ENCODE measurements around the gene TP53I3.
"Not testable (repeated sequence)": the region's sequence is repeated elsewhere in the genome, so short reads cannot be mapped to it uniquely, and the experiment has no call there.

Gene TP53I3

GRCh38 chr2:24109431-24109830 is 24.8 kb upstream of the TP53I3 start:
- not testable (repeated sequence) for H3K4me1 ChIP-seq (ENCODE audit: insufficient read depth, low read length); H3K36me3 ChIP-seq (ENCODE audit: insufficient read depth, low read length)
- peaks cover 10% of the 10 kb centered on the region for H3K9me3 ChIP-seq (ENCODE audit: low read length)

GRCh38 chr2:24107336-24107735 is 22.7 kb upstream of the TP53I3 start:
- H3K9me3 ChIP-seq (ENCODE audit: low read length) = peaks cover 12% of the 10 kb centered on the region
- no peaks in the 10 kb centered on the region for H3K4me1 ChIP-seq (ENCODE audit: insufficient read depth, low read length)
- H3K4me3 ChIP-seq (ENCODE audit: low read length) = no peak overlapping the region
- no peak overlapping the region for H2AFZ ChIP-seq (ENCODE audit: low read depth, low read length)
- H3K36me3 ChIP-seq (ENCODE audit: insufficient read depth, low read length) = no peaks in the 10 kb centered on the region
- H3K27me3 ChIP-seq (ENCODE audit: insufficient read depth, low read length) = no peaks in the 10 kb centered on the region

More at GRCh38 chr2:24109431-24109830, 24.8 kb upstream of the TP53I3 start:
- H3K27me3 ChIP-seq (ENCODE audit: insufficient read depth, low read length); H3K4me3 ChIP-seq (ENCODE audit: low read length); H2AFZ ChIP-seq (ENCODE audit: low read depth, low read length): not testable (repeated sequence)

GRCh38 chr2:24106786-24107185 is 22.2 kb upstream of the TP53I3 start:
- Histone ChIP-seq H3K4me3 (ENCODE audit: low read length) (no peak overlapping the region), H3K4me1 (ENCODE audit: insufficient read depth, low read length) (no peaks in the 10 kb centered on the region), H3K36me3 (ENCODE audit: insufficient read depth, low read length) (no peaks in the 10 kb centered on the region), H3K27me3 (ENCODE audit: insufficient read depth, low read length) (no peaks in the 10 kb centered on the region), H3K9me3 (ENCODE audit: low read length) (peaks cover 12% of the 10 kb centered on the region), H2AFZ (ENCODE audit: low read depth, low read length) (no peak overlapping the region)

GRCh38 chr2:24105816-24106215 is 21.2 kb upstream of the TP53I3 start:
- Histone ChIP-seq H3K36me3 (ENCODE audit: insufficient read depth, low read length) (no peaks in the 10 kb centered on the region), H3K9me3 (ENCODE audit: low read length) (peaks cover 12% of the 10 kb centered on the region)

GRCh38 chr2:24104906-24105305 is 20.3 kb upstream of the TP53I3 start:
- Histone ChIP-seq H3K36me3 (ENCODE audit: insufficient read depth, low read length) (no peaks in the 10 kb centered on the region), H2AFZ (ENCODE audit: low read depth, low read length) (no peak overlapping the region), H3K4me3 (ENCODE audit: low read length) (no peak overlapping the region), H3K27me3 (ENCODE audit: insufficient read depth, low read length) (no peaks in the 10 kb centered on the region), H3K4me1 (ENCODE audit: insufficient read depth, low read length) (no peaks in the 10 kb centered on the region), H3K9me3 (ENCODE audit: low read length) (peaks cover 12% of the 10 kb centered on the region)

More at GRCh38 chr2:24105816-24106215, 21.2 kb upstream of the TP53I3 start:
- no peak overlapping the region for H3K4me3 ChIP-seq (ENCODE audit: low read length)
- no peak overlapping the region for H2AFZ ChIP-seq (ENCODE audit: low read depth, low read length)
- no peaks in the 10 kb centered on the region for H3K4me1 ChIP-seq (ENCODE audit: insufficient read depth, low read length)
- H3K27me3 ChIP-seq (ENCODE audit: insufficient read depth, low read length) = no peaks in the 10 kb centered on the region

- Histone ChIP-seq H2AFZ (ENCODE audit: low read depth, low read length) (no peak overlapping the region), H3K4me1 (ENCODE audit: insufficient read depth, low read length) (no peaks in the 10 kb centered on the region), H3K27me3 (ENCODE audit: insufficient read depth, low read length) (no peaks in the 10 kb centered on the region), H3K36me3 (ENCODE audit: insufficient read depth, low read length) (no peaks in the 10 kb centered on the region), H3K9me3 (ENCODE audit: low read length) (peaks cover 12% of the 10 kb centered on the region), H3K4me3 (ENCODE audit: low read length) (no peak overlapping the region)
Observed at GRCh38 chr2:24104110-24104650, 19.5 kb upstream of the TP53I3 start.

GRCh38 chr2:24102677-24103076 is 18.0 kb upstream of the TP53I3 start:
- H3K4me1 ChIP-seq (ENCODE audit: insufficient read depth, low read length) = no peaks in the 10 kb centered on the region
- H3K27me3 ChIP-seq (ENCODE audit: insufficient read depth, low read length) = no peaks in the 10 kb centered on the region
- no peak overlapping the region for H3K4me3 ChIP-seq (ENCODE audit: low read length)
- peaks cover 12% of the 10 kb centered on the region for H3K9me3 ChIP-seq (ENCODE audit: low read length)
- no peaks in the 10 kb centered on the region for H3K36me3 ChIP-seq (ENCODE audit: insufficient read depth, low read length)
- no peak overlapping the region for H2AFZ ChIP-seq (ENCODE audit: low read depth, low read length)

- no peaks in the 10 kb centered on the region for H3K4me1 ChIP-seq (ENCODE audit: insufficient read depth, low read length)
- no peak overlapping the region for H3K4me3 ChIP-seq (ENCODE audit: low read length)
- no peaks in the 10 kb centered on the region for H3K36me3 ChIP-seq (ENCODE audit: insufficient read depth, low read length)
- H2AFZ ChIP-seq (ENCODE audit: low read depth, low read length) = no peak overlapping the region
- peaks cover 12% of the 10 kb centered on the region for H3K9me3 ChIP-seq (ENCODE audit: low read length)
- no peaks in the 10 kb centered on the region for H3K27me3 ChIP-seq (ENCODE audit: insufficient read depth, low read length)
Observed at GRCh38 chr2:24101992-24102391, 17.4 kb upstream of the TP53I3 start.

GRCh38 chr2:24100732-24101131 is 16.1 kb upstream of the TP53I3 start:
- not testable (repeated sequence) for H2AFZ ChIP-seq (ENCODE audit: low read depth, low read length); H3K4me1 ChIP-seq (ENCODE audit: insufficient read depth, low read length); H3K27me3 ChIP-seq (ENCODE audit: insufficient read depth, low read length); H3K36me3 ChIP-seq (ENCODE audit: insufficient read depth, low read length); H3K4me3 ChIP-seq (ENCODE audit: low read length)
- H3K9me3 ChIP-seq (ENCODE audit: low read length) = peaks cover 11% of the 10 kb centered on the region

GRCh38 chr2:24095171-24095677 is 10.6 kb upstream of the TP53I3 start:
- H3K36me3 ChIP-seq (ENCODE audit: insufficient read depth, low read length); H2AFZ ChIP-seq (ENCODE audit: low read depth, low read length); H3K27me3 ChIP-seq (ENCODE audit: insufficient read depth, low read length); H3K4me1 ChIP-seq (ENCODE audit: insufficient read depth, low read length); H3K9me3 ChIP-seq (ENCODE audit: low read length); H3K4me3 ChIP-seq (ENCODE audit: low read length): not testable (repeated sequence)

- not testable (repeated sequence) for H3K36me3 ChIP-seq (ENCODE audit: insufficient read depth, low read length); H2AFZ ChIP-seq (ENCODE audit: low read depth, low read length); H3K4me1 ChIP-seq (ENCODE audit: insufficient read depth, low read length); H3K4me3 ChIP-seq (ENCODE audit: low read length); H3K27me3 ChIP-seq (ENCODE audit: insufficient read depth, low read length); H3K9me3 ChIP-seq (ENCODE audit: low read length)
Observed at GRCh38 chr2:24093270-24093669, 8.6 kb upstream of the TP53I3 start.

GRCh38 chr2:24088821-24089359 is 4.3 kb upstream of the TP53I3 start:
- Histone ChIP-seq H3K4me1 (ENCODE audit: insufficient read depth, low read length) (peaks cover 5% of the 10 kb centered on the region), H3K9me3 (ENCODE audit: low read length) (no peaks in the 10 kb centered on the region), H2AFZ (ENCODE audit: low read depth, low read length) (no peak overlapping the region), H3K36me3 (ENCODE audit: insufficient read depth, low read length) (no peaks in the 10 kb centered on the region), H3K4me3 (ENCODE audit: low read length) (no peak overlapping the region), H3K27me3 (ENCODE audit: insufficient read depth, low read length) (no peaks in the 10 kb centered on the region)

- H3K4me1 ChIP-seq (ENCODE audit: insufficient read depth, low read length) = peaks cover 14% of the 10 kb centered on the region
- H2AFZ ChIP-seq (ENCODE audit: low read depth, low read length) = no peak overlapping the region
- no peaks in the 10 kb centered on the region for H3K27me3 ChIP-seq (ENCODE audit: insufficient read depth, low read length)
- no peaks in the 10 kb centered on the region for H3K9me3 ChIP-seq (ENCODE audit: low read length)
- no peak overlapping the region for H3K4me3 ChIP-seq (ENCODE audit: low read length)
- H3K36me3 ChIP-seq (ENCODE audit: insufficient read depth, low read length) = peaks cover 7% of the 10 kb centered on the region
Observed at GRCh38 chr2:24087032-24087431, 2.4 kb upstream of the TP53I3 start.

- no peaks in the 10 kb centered on the region for H3K27me3 ChIP-seq (ENCODE audit: insufficient read depth, low read length)
Observed at GRCh38 chr2:24086241-24086640, 1.6 kb upstream of the TP53I3 start.

More at GRCh38 chr2:24086241-24086640, 1.6 kb upstream of the TP53I3 start:
- peaks cover 14% of the 10 kb centered on the region for H3K4me1 ChIP-seq (ENCODE audit: insufficient read depth, low read length)
- no peak overlapping the region for H2AFZ ChIP-seq (ENCODE audit: low read depth, low read length)
- H3K9me3 ChIP-seq (ENCODE audit: low read length) = no peaks in the 10 kb centered on the region
- H3K36me3 ChIP-seq (ENCODE audit: insufficient read depth, low read length) = peaks cover 9% of the 10 kb centered on the region
- no peak overlapping the region for H3K4me3 ChIP-seq (ENCODE audit: low read length)

All from neuron (in vitro differentiated cells).